Left lung (tissue), 10 donors: ENCODE results near the gene BCR. TPM values are rescaled to one million over a fixed set of nuclear protein-coding genes. Genes with fewer than 3 reads are reported as not detected.

ENCODE experiments used
- ATAC-seq: fragments of 200-7000 bp; cut with Tn5 transposase; one replicate; pipeline ENCODE4 v1.9.1; 2020; ENCODE audit warnings: moderate library complexity
- DNase-seq, 4 donors: peaks; one replicate each; pipeline ENCODE4 v3.0.0-alpha.2; 2013 to 2020
- H3K27ac ChIP-seq, 2 donors: fragments of 200-600 bp; sonication (generic) in 1 of 2; one replicate each; pipeline versions ENCODE4 v1.5.0 to v1.8.0; 2020 to 2021
- H3K27me3 ChIP-seq, 2 donors: fragments of 200-600 bp; sonication (generic) in 1 of 2; one replicate each; pipeline versions ENCODE4 v1.5.0 to v1.8.0; 2020 to 2021
- H3K36me3 ChIP-seq, 2 donors: fragments of 200-600 bp; sonication (generic) in 1 of 2; one replicate each; pipeline versions ENCODE4 v1.5.0 to v1.8.0; 2020 to 2021
- H3K4me1 ChIP-seq, 2 donors: fragments of 200-600 bp; one replicate each; pipeline ENCODE4 v1.8.0; 2021
- H3K4me3 ChIP-seq, 2 donors: fragments of 200-600 bp; sonication (generic) in 1 of 2; one replicate each; pipeline versions ENCODE4 v1.5.0 to v1.8.0; 2020 to 2021; ENCODE audit warnings: mild to moderate bottlenecking in 1 of 2
- H3K9me3 ChIP-seq, 2 donors: fragments of 200-600 bp; sonication (generic) in 1 of 2; one replicate each; pipeline versions ENCODE4 v1.5.0 to v1.8.0; 2020 to 2021
- intact Hi-C, 2 donors: fragments of 100-400 bp; cut with DNase I; formaldehyde crosslinking; loops; one replicate each; pipeline versions ENCODE4 v1.11.2 to v1.14.2; 2022
- polyA plus RNA-seq, 6 donors: library from polyadenylated mRNA; unstranded; fragments of 120-200 nt; gene quantifications; one replicate each; pipeline ENCODE4 v1.2.1, GENCODE V29; 2013; ENCODE audit not compliant: insufficient read length in 6 of 6
- total RNA-seq, 2 donors: library from RNA; stranded (reverse); fragmentation: NEBNext Ultra II Directional; extraction: Animal tissue kit (Norgen Biotek cat#: 25700); gene quantifications; one replicate each; pipeline ENCODE4 v1.2.1, GENCODE V29; 2021
- TF ChIP-seq, protein P1 (sequence below), 2 donors: fragments of 200-600 bp; sonication (generic) in 1 of 2; IDR thresholded peaks; one replicate each; pipeline versions ENCODE4 v1.5.0 to v1.8.0; 2021; ENCODE audit warnings: antibody characterized with exemption in 2 of 2
- donor health status: DM: no; HTN: yes; CAD: no.
- donor health status: DM: no; HTN: no; CAD: no.

The BCR gene
- total and polyA plus RNA-seq, 8 donors: 41.1 to 70.4 (median 48.9) TPM

DNA sequence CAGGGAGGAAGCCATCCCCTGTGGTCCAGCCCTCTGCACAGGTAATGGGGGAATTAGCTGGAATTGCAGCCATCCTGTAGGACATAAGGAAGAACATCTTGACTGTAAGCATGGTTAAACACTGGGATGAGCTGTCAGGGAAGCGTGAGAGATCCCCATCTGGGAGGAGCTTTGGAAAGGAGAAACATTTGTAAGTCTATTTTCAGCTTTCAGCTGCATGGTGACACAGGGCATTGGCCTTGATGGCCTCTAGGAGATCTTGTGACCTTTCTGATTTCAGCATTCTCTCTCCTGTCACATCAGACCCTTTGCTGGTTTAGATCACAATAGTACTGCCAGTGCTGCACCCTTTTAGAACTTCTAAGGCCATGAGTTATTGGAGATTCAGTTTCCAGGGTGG, 47.1 kb downstream of the BCR start:
- no peak for DNase-seq
- TF ChIP-seq, protein P1, sequence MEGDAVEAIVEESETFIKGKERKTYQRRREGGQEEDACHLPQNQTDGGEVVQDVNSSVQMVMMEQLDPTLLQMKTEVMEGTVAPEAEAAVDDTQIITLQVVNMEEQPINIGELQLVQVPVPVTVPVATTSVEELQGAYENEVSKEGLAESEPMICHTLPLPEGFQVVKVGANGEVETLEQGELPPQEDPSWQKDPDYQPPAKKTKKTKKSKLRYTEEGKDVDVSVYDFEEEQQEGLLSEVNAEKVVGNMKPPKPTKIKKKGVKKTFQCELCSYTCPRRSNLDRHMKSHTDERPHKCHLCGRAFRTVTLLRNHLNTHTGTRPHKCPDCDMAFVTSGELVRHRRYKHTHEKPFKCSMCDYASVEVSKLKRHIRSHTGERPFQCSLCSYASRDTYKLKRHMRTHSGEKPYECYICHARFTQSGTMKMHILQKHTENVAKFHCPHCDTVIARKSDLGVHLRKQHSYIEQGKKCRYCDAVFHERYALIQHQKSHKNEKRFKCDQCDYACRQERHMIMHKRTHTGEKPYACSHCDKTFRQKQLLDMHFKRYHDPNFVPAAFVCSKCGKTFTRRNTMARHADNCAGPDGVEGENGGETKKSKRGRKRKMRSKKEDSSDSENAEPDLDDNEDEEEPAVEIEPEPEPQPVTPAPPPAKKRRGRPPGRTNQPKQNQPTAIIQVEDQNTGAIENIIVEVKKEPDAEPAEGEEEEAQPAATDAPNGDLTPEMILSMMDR (IDR thresholded peaks at IDR 0.05): no peak
- peak overlapping the region in 1 of 2 donors; percentile 83 for H3K27ac ChIP-seq
- ATAC-seq: no peak
- H3K36me3 ChIP-seq: peaks cover 0 to 6% of the 10 kb centered on the region in 2 donors
- intact Hi-C loops: no loop called here
- H3K4me3 ChIP-seq: no peak overlapping the region
- H3K4me1 ChIP-seq: peaks cover 31 to 63% of the 10 kb centered on the region in 2 donors
- H3K27me3 ChIP-seq: no peaks in the 10 kb centered on the region
- peaks cover 0 to 10% of the 10 kb centered on the region in 2 donors for H3K9me3 ChIP-seq

DNA sequence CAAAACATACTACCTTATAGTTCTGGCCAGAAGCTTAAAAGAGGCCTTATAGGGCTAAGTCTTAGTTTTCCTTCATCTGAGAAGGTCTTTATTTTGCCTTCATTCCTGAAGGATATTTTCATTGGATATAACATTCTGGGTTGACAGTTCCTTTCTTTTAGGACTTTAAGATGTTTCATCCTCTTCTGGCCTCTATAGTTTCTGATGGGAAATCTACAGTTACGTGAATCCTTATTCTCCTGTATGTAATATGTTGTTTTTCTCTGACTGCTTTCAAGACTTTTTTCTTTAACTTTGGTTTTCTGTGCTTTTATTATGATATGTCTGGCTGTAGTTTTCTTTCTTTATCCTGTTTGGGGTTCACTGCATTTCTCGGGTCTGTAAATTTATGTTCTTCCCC, 48.2 kb downstream of the BCR start:
- Histone ChIP-seq H3K4me3 (no peak overlapping the region), H3K9me3 (peaks cover 0 to 10% of the 10 kb centered on the region in 2 donors), H3K27ac (peak overlapping the region in 1 of 2 donors; percentile 83), H3K36me3 (peaks cover 0 to 6% of the 10 kb centered on the region in 2 donors), H3K4me1 (peaks cover 26 to 62% of the 10 kb centered on the region in 2 donors), H3K27me3 (no peaks in the 10 kb centered on the region)
- ATAC-seq (no peak), DNase-seq (no peak)
- intact Hi-C loops: no loop called here
- TF ChIP-seq, protein P1 (IDR thresholded peaks at IDR 0.05): no peak

DNA sequence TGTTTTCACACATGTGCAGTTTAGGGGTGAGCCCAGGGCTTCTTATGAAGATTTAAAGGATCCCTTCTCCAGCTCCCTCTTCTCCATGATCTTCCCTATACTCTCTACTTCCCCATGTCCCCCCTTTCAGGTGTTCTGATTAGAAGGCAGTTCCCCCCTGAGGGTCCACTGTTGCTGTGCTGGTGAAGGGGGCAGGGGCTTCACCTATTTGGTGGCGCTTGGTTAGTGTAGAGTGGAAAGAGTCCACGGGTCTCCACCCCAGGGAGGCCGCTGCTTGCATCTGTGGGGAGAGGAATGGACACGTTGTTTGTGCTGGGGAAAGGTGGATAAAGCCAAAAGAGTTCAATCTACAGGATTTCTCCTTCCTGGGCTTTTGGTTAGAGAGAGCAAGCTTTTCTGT, 49.3 kb downstream of the BCR start:
- DNase-seq (no peak), ATAC-seq (no peak)
- Histone ChIP-seq H3K27me3 (no peaks in the 10 kb centered on the region), H3K4me1 (peaks cover 28 to 57% of the 10 kb centered on the region in 2 donors), H3K9me3 (peaks cover 0 to 10% of the 10 kb centered on the region in 2 donors), H3K4me3 (no peak overlapping the region), H3K36me3 (peaks cover 0 to 6% of the 10 kb centered on the region in 2 donors), H3K27ac (no peak overlapping the region)
- TF ChIP-seq, protein P1 (IDR thresholded peaks at IDR 0.05): no peak
- intact Hi-C loops: no loop called here

DNA sequence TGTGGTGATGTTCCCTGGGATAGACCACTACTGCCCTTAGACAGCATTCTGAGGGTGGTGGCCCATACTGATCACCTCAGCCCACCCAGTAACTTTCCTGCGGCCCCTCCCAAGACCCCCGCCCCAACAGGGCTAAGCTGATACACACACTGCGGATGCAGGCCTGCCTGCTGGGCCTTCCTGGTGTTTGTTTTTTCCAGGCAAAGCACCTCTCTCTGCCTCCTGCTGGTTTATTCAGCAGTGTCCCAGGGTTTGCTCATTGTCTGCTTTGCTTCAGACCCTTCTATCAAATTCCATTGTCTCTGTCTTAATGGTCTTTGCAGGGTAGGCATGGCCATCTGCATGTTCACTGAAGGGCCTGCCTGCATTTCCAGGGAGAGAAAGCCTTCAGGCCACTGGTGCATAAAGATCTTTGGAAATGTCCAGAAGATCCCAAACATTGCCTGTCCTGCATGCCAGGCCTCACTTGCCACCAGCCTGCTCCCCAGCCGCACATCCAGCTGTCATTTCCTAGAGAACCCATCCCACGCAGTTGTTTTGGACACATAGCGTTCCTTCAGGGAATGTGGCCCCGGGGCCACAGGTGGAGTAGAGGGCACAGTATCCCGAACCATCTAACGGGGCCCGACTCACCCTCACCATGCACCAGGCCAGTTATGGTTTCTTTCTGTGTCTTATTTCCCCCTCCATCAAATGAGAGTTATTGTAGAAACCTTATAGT, 50.2 kb downstream of the BCR start:
- intact Hi-C loops: no loop called here
- Histone ChIP-seq H3K27me3 (no peaks in the 10 kb centered on the region), H3K4me1 (peaks cover 20 to 55% of the 10 kb centered on the region in 2 donors), H3K4me3 (no peak overlapping the region), H3K9me3 (peaks cover 0 to 10% of the 10 kb centered on the region in 2 donors), H3K27ac (no peak overlapping the region), H3K36me3 (peaks cover 0 to 6% of the 10 kb centered on the region in 2 donors)
- no peak for DNase-seq
- TF ChIP-seq, protein P1 (IDR thresholded peaks at IDR 0.05): no peak
- ATAC-seq: no peak

DNA sequence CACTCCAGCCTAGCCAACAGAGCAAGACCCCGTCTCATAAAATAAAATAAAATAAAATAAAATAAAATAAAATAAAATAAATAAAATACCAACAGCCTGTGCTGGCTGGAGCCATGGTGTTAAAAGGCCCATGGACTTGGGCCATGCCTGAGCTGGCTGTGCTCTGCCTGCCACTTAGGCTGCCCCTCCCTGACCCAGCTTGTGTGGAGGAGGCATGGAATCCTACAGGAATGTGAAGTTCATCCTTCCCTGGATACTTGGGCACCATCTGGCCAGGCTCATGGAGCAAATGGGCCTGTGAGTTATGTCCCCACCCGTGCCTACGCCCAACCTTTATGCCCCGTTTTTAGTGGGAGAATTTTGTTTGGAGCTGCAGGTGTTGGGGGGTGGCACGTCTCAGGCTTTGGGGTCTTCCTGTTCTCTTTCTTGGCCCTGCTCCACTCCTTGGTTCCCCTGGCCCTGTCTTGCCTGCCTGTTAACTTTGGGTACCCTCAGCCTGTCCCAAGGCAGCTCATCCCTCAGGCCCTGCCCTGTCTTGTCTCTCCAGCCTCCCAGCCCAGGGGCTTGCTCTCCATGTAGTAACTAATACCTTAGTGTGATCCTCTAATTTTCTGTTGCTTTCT, 51.3 kb downstream of the BCR start:
- Histone ChIP-seq H3K4me3 (no peak overlapping the region), H3K4me1 (peaks cover 11 to 52% of the 10 kb centered on the region in 2 donors), H3K27ac (peak overlapping the region in 1 of 2 donors; percentile 9), H3K9me3 (peaks cover 0 to 10% of the 10 kb centered on the region in 2 donors), H3K36me3 (peaks cover 0 to 6% of the 10 kb centered on the region in 2 donors), H3K27me3 (no peaks in the 10 kb centered on the region)
- intact Hi-C loops: no loop called here
- ATAC-seq: peak; percentile 66
- no peak for DNase-seq
- TF ChIP-seq, protein P1 (IDR thresholded peaks at IDR 0.05): no peak
